NCI-H524 treated with DMSO at 0.1 percent for 48 hours (cell line): ENCODE results near the gene COL11A1.
"Not testable (repeated sequence)": the region's sequence is repeated elsewhere in the genome, so short reads cannot be mapped to it uniquely, and the experiment has no call there.

Source experiments
- DNase-seq: peaks from one replicate; lab custom pipeline; 2025; lab: John Stamatoyannopoulos, UW

The COL11A1 gene

GRCh38 chr1:103075316-103076000, 32.9 kb downstream of the COL11A1 start:
- DNase-seq, result no peak

GRCh38 chr1:103074224-103074623, 34.1 kb downstream of the COL11A1 start:
- no peak for DNase-seq

GRCh38 chr1:103069201-103069600, 39.1 kb downstream of the COL11A1 start:
- no peak for DNase-seq

GRCh38 chr1:103063921-103064320, 44.4 kb downstream of the COL11A1 start:
- DNase-seq, result no peak

GRCh38 chr1:103058391-103058790, 49.9 kb downstream of the COL11A1 start:
- DNase-seq, result no peak

- no peak for DNase-seq
Measured at GRCh38 chr1:103056423-103056822, 51.9 kb downstream of the COL11A1 start.

- DNase-seq, result not testable (repeated sequence)
Measured at GRCh38 chr1:103028110-103028509, 80.2 kb downstream of the COL11A1 start.

- no peak for DNase-seq
Measured at GRCh38 chr1:103025858-103026409, 82.4 kb downstream of the COL11A1 start.

- DNase-seq, result no peak
Measured at GRCh38 chr1:103024051-103024450, 84.3 kb downstream of the COL11A1 start.

- no peak for DNase-seq
Measured at GRCh38 chr1:103002005-103002404, 106.3 kb downstream of the COL11A1 start.

GRCh38 chr1:102978874-102979273, 129.4 kb downstream of the COL11A1 start:
- DNase-seq, result no peak

- no peak for DNase-seq
Measured at GRCh38 chr1:102977292-102977691, 131.0 kb downstream of the COL11A1 start.

GRCh38 chr1:102970496-102971078, 137.7 kb downstream of the COL11A1 start:
- peak; percentile 4 for DNase-seq

GRCh38 chr1:102967786-102968185, 140.5 kb downstream of the COL11A1 start:
- no peak for DNase-seq

- DNase-seq, result no peak
Measured at GRCh38 chr1:102961549-102961948, 146.8 kb downstream of the COL11A1 start.

GRCh38 chr1:102954576-102954975, 153.7 kb downstream of the COL11A1 start:
- no peak for DNase-seq

- DNase-seq, result no peak
Measured at GRCh38 chr1:102952400-102952799, 155.9 kb downstream of the COL11A1 start.

- no peak for DNase-seq
Measured at GRCh38 chr1:102942324-102942723, 166.0 kb downstream of the COL11A1 start.

- no peak for DNase-seq
Measured at GRCh38 chr1:102941366-102941947, 166.9 kb downstream of the COL11A1 start.

GRCh38 chr1:102937401-102937800, 170.9 kb downstream of the COL11A1 start:
- no peak for DNase-seq

GRCh38 chr1:102933362-102933761, 175.0 kb downstream of the COL11A1 start:
- DNase-seq, result not testable (repeated sequence)

- no peak for DNase-seq
Measured at GRCh38 chr1:102919659-102920058, 188.7 kb downstream of the COL11A1 start.

GRCh38 chr1:102901996-102902395, 206.3 kb downstream of the COL11A1 start:
- DNase-seq, result no peak
